Measurements from ENCODE around the gene MED20.
A peak's percentile ranks its signal among the peaks of the same experiment; 100 is the strongest.

MED20 gene

GRCh38 chr6:41941280-41942066 is 20.5 kb upstream of the MED20 start, which contains the start of gene CCND3:
Gene CCND3, minus strand, starts transcription at chr6:41941808. Its CDS starts 159 bp downstream, at chr6:41941649.
- DNase-seq (ENCODE audit: low read depth in 2 of 2, low spot score in 1 of 2): peak; percentile 57 to 77

- DNase-seq (ENCODE audit: low read depth in 2 of 2, low spot score in 1 of 2): no peak
Observed at GRCh38 chr6:41940759-41941279, 19.9 kb upstream of the MED20 start.

- DNase-seq (ENCODE audit: low read depth in 2 of 2, low spot score in 1 of 2): no peak
Observed at GRCh38 chr6:41939848-41940758, 19.2 kb upstream of the MED20 start.

GRCh38 chr6:41939176-41939847 is 18.4 kb upstream of the MED20 start:
- no peak for DNase-seq (ENCODE audit: low read depth in 2 of 2, low spot score in 1 of 2)

GRCh38 chr6:41938590-41939175 is 17.7 kb upstream of the MED20 start:
- no peak for DNase-seq (ENCODE audit: low read depth in 2 of 2, low spot score in 1 of 2)

- no peak for DNase-seq (ENCODE audit: low read depth in 2 of 2, low spot score in 1 of 2)
Observed at GRCh38 chr6:41937861-41938574, 17.1 kb upstream of the MED20 start.

- DNase-seq (ENCODE audit: low read depth in 2 of 2, low spot score in 1 of 2): no peak
Observed at GRCh38 chr6:41937472-41937860, 16.5 kb upstream of the MED20 start.

- peak; percentile 37 to 52 for DNase-seq (ENCODE audit: low read depth in 2 of 2, low spot score in 1 of 2)
Observed at GRCh38 chr6:41936073-41936837, 15.3 kb upstream of the MED20 start.

GRCh38 chr6:41935685-41936072 is 14.7 kb upstream of the MED20 start:
- DNase-seq (ENCODE audit: low read depth in 2 of 2, low spot score in 1 of 2): no peak

- no peak for DNase-seq (ENCODE audit: low read depth in 2 of 2, low spot score in 1 of 2)
Observed at GRCh38 chr6:41935193-41935574, 14.2 kb upstream of the MED20 start.

GRCh38 chr6:41934278-41935192 is 13.6 kb upstream of the MED20 start:
- DNase-seq (ENCODE audit: low read depth in 2 of 2, low spot score in 1 of 2): no peak

- no peak for DNase-seq (ENCODE audit: low read depth in 2 of 2, low spot score in 1 of 2)
Observed at GRCh38 chr6:41932378-41932777, 11.4 kb upstream of the MED20 start.

GRCh38 chr6:41931792-41932191 is 10.9 kb upstream of the MED20 start:
- no peak for DNase-seq (ENCODE audit: low read depth in 2 of 2, low spot score in 1 of 2)

- DNase-seq (ENCODE audit: low read depth in 2 of 2, low spot score in 1 of 2): no peak
Observed at GRCh38 chr6:41929924-41930323, 9.0 kb upstream of the MED20 start.

- no peak for DNase-seq (ENCODE audit: low read depth in 2 of 2, low spot score in 1 of 2)
Observed at GRCh38 chr6:41927253-41927652, 6.3 kb upstream of the MED20 start.

GRCh38 chr6:41922154-41922553 is 1.2 kb upstream of the MED20 start:
- DNase-seq (ENCODE audit: low read depth in 2 of 2, low spot score in 1 of 2): no peak

GRCh38 chr6:41921712-41921998 is 716 bp upstream of the MED20 start:
- DNase-seq (ENCODE audit: low read depth in 2 of 2, low spot score in 1 of 2): no peak

GRCh38 chr6:41917528-41917927 is 3.4 kb downstream of the MED20 start:
- DNase-seq (ENCODE audit: low read depth in 2 of 2, low spot score in 1 of 2): no peak
